Right ventricle myocardium superior (tissue), 1 donor: ENCODE data around the gene NOVA1. TPM values are rescaled to one million over a fixed set of nuclear protein-coding genes. Genes with fewer than 3 reads are reported as not detected.

Experiments used
- ATAC-seq: fragments of 200-7000 bp; cut with Tn5 transposase; one replicate; pipeline ENCODE4 v1.9.1; 2020; ENCODE audit warnings: mild to moderate bottlenecking; ENCODE audit not compliant: poor library complexity
- DNase-seq: peaks from one replicate; pipeline ENCODE4 v3.0.0-alpha.2; 2020
- intact Hi-C: fragments of 100-400 bp; cut with DNase I; formaldehyde crosslinking; loops from one replicate; pipeline ENCODE4 v1.11.2; 2022
- total RNA-seq: library from RNA; stranded (reverse); fragmentation: NEBNext Ultra II Directional; extraction: Animal tissue kit (Norgen Biotek cat#: 25700); gene quantifications from one replicate; pipeline ENCODE4 v1.2.1, GENCODE V29; 2021
- donor health status: DM: no; HTN: yes; CAD: no; lungs with severe emphysema.

The NOVA1 gene
- total RNA-seq, 1 donor from 2014 or later = 2.4 TPM

- no peak for ATAC-seq
- DNase-seq = no peak
- intact Hi-C loops = no loop called here
Measured at GRCh38 chr14:26486922-26487321, 110.9 kb downstream of the NOVA1 start.

DNA sequence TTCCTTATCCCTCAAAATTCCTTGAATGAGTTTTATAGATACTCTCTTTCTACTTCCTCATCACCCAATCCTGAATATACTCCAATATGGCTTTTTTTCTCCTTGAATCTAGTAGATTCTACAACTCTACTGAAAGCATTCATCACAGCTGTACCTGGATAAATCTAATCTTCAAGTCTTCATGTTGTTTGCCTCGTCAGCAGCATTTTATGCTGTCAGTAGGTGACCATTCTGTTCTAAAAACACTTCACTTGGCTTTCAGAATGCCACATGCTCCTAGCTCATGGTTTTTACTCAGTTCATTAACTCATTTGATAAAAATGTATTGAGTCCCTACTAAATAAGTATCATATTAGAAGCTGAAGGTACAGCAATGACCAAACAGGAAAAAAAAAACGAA lies 113.3 kb downstream of the NOVA1 start:
- ATAC-seq (no peak), DNase-seq (no peak)
- intact Hi-C loops = no loop called here

DNA sequence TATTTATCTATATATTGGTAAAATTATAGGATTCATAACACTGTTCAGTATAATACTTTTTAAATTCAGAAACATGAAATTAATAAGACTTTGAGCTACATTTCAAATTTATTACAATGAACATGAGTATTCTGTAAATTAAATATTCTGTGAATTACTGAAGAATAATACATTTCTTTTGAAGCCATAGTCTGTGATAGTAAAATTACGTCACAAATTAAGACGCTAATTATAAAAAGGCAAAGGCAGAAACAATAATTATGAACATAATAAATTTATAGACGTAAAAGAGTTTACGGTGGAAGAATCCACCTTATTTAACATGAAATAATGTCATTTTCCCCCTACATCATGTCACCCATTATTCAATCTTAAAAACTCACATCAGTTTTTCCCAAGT lies 118.9 kb downstream of the NOVA1 start:
- intact Hi-C loops = no loop called here
- ATAC-seq = no peak
- no peak for DNase-seq

- intact Hi-C loops = no loop called here
- no peak for ATAC-seq
- no peak for DNase-seq
Measured at GRCh38 chr14:26466862-26467261, 131.0 kb downstream of the NOVA1 start.

GRCh38 chr14:26463136-26463535 lies 134.7 kb downstream of the NOVA1 start:
- intact Hi-C loops = no loop called here
- DNase-seq (no peak), ATAC-seq (no peak)

DNA sequence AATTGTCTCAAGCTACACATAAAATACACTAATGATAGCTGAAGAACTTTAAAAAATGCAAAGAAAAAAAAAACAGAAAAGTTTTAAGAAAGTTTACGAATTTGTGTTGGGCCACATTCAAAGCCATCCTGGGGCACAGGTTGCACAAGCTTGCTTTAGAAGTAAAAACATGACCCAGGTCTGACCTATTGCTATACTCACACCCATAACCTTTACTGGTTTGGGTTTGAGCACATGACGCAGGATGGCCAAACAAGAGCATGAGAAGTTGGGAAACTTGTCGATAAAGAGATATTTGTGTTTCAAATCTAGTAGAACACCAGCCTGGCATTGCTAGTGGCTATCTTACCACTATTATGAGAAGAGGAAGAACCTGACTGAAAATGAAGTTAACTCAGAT lies 143.7 kb downstream of the NOVA1 start:
- intact Hi-C loops = no loop called here
- DNase-seq = no peak
- ATAC-seq = no peak

GRCh38 chr14:26448181-26448855 lies 149.5 kb downstream of the NOVA1 start:
- no peak for DNase-seq
- intact Hi-C loops = no loop called here
- ATAC-seq = no peak

DNA sequence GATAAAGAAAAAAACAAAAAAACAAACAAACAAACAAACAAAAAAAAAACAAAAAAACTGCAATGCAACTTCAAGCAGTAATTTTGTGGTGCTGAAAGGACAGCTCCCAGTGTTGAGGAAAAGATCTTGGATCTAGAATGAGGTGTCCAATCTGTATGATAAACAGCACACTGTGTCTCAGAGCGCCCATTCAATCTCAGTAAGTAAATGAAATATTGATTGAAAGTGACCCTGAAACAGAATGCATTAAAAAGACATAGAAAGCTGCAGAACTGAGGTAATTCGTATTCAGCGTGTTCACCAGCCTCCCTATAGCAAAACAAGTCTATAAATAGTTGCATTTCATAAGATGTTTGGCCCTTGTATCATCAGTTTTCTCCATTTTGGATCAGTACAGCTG lies 153.0 kb downstream of the NOVA1 start:
- ATAC-seq (no peak), DNase-seq (no peak)
- intact Hi-C loops = no loop called here

DNA sequence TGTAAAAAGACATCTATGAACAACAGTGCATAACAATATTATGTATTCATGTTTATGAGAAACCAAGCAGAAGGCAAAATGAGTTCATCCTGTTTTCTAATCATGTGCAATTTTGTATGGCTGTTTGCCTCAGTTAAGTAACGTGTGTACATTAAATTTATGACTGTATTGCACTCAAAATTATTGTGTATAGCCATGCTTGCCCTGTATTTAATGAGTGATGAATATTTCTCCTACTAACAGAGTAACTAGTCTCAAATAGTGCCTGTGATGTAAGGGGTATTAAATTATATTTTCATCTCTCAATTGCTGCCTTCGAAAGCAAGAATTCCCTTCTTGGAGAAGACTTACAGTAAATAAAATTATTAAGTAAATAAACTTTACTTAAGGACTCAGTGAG lies 154.2 kb downstream of the NOVA1 start:
- DNase-seq = no peak
- intact Hi-C loops = no loop called here
- no peak for ATAC-seq

- intact Hi-C loops = no loop called here
- ATAC-seq (no peak), DNase-seq (no peak)
Measured at GRCh38 chr14:26429205-26429604, 168.6 kb downstream of the NOVA1 start.

- peak; percentile 29 for ATAC-seq
- DNase-seq = peak; percentile 15
- intact Hi-C loops = no loop called here
Measured at GRCh38 chr14:26427097-26427496, 170.7 kb downstream of the NOVA1 start.

GRCh38 chr14:26424537-26424936 lies 173.3 kb downstream of the NOVA1 start:
- ATAC-seq = no peak
- intact Hi-C loops = no loop called here

DNA sequence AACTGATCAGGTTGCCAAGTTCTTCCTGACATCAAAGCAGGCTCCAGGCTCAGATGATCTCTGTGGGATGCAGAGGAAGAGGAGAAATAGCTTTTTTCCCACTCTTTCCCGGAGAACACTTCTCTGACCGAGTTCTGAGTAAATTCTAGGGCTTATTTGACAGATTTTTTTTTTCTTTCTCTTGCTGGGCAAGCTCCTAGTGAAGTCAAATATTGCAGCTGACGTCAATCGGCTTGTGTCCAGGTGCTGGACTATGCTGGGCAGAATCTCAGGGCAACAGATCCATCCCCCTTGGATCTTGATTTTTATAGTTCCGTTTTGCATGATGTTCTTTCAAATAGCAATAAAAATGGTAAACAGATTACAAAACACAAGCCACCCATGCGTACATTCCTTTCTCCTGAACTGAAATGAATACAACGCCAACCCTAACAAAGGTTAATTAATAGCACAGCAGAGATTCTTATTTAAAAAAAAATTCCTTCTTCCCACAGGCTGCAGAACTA lies 182.2 kb downstream of the NOVA1 start:
- no peak for ATAC-seq
- DNase-seq = peak; percentile 42
- intact Hi-C loops = no loop called here

More at GRCh38 chr14:26424537-26424936, 173.3 kb downstream of the NOVA1 start:
- DNase-seq = no peak

DNA sequence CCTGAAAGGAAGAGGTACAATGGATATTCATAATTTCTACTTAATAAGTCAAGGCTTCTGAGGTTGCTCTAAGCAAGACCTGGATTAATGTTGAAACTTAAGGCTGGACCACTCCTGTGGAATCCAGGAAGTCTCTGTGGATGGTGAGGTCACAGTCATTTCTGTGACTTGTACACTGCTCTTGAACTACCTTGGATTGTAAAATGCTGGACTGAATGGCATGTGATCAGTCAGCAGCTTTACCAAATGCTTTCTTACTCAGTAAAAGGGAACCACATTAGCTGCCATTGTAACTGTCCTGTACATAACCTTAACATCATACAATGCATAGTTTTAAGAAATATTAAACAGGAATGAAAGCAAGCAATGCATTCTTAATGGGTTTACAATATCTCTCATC lies 182.9 kb downstream of the NOVA1 start:
- no peak for ATAC-seq
- DNase-seq = no peak
- intact Hi-C loops = no loop called here

DNA sequence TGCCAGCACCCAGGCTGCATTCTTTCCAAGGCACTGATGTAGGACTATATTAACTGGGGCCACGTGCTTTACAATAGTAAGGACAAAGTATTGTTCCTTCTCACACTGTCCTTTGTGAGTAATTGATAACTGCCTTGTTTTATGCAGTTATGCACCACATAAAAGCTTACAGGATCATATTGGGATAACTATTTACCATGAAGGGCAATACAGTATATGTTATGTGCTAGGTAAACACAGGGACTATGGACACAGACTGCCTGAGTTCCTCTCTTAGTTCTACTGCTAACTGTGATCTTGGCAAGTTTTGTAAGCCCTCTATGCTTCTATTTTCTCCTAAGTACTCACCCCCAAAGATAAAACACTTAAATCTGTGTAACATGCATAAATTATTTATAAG lies 183.7 kb downstream of the NOVA1 start:
- DNase-seq = no peak
- no peak for ATAC-seq
- intact Hi-C loops = no loop called here

DNA sequence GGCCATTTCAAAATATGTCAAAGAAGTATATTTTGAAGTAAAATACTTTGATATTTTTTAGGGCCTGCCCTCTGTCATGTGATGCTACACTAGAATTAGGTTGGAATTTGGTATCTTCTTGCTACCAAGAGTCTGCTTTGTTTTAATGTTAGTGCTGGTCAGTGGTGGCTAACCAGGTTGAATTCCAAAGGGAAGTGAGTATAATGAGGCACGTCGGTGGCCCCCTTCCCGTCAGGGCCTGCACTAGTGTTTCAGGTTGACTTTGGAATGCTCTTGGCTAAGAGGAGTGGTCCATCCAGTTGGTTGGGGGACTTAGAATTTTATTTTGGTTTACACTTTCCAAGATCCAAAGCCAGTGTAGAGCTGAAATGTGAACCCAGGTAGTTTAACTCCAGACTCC lies 185.4 kb downstream of the NOVA1 start:
- intact Hi-C loops = no loop called here
- ATAC-seq = no peak
- no peak for DNase-seq

DNA sequence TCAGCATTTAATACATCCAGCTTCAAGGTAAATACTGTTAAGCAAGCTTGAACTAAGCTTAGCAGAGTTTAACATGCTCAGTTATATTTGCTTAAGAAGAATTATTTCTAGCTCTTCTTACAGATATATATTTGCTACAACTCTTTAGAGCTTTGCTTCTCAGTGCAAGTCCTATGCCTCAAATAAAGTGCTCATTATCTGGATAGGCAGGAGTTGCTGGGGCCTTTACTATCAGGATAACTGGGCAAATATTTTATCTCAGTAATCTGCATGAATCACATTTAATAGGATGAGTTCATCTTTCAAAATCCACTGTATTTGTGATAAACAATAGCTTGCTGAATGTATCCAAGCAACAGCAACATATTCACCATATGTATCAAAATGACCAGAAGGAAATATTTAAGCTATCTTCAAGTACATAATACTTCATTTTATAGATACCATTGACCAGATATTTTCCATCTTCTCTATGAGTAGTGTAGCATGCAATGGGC lies 187.6 kb downstream of the NOVA1 start:
- ATAC-seq (no peak), DNase-seq (no peak)
- intact Hi-C loops = no loop called here

GRCh38 chr14:26404927-26405326 lies 192.9 kb downstream of the NOVA1 start:
- intact Hi-C loops = no loop called here
- no peak for ATAC-seq
- no peak for DNase-seq

DNA sequence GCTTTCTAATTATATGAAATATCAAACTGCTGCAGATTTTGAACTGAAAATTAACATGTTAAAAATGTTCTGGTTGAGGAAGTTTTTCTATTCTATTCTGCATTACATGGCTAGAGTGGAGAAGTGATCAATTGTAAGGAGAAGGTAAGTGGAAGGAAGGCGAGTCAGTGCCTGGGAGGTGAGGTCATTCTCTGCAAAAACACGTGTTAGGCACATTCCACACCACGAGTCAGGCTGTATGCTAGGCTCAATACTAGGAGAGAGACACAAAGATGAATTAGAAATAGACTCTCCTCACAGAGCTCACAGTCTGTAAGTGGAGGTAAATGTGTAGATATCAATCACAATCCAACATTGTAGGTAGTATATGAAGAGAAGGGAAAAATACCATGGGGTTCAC lies 194.1 kb downstream of the NOVA1 start:
- DNase-seq = no peak
- no peak for ATAC-seq
- intact Hi-C loops = no loop called here

DNA sequence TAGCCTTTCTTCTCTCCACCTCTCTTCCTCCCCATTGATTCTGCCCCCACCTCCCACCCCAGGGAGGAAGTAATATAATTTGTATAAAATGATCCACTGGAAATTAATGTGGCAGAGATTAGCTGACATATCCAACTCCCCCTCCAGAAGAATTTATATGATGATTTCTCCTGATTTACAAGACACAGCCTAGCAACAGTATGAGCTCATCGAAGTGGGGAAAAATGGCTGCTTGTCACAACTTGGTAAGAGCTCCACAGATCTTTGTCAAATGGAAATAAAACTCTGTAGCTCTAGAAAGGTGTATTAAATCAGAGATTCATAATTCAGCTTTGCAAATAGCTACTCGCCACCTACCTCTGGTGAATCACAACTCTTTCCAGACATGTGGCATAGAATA lies 195.7 kb downstream of the NOVA1 start:
- intact Hi-C loops = no loop called here
- DNase-seq (no peak), ATAC-seq (no peak)
